B cell (primary cell): Measurements from ENCODE around the gene KCNC3. TPM values are rescaled to one million over a fixed set of nuclear protein-coding genes. Genes with fewer than 3 reads are reported as not detected.

Experiments used
- ATAC-seq: fragments of 200-7000 bp; cut with Tn5 transposase; one replicate; pipeline ENCODE4 v1.10.0; 2021; ENCODE audit warnings: low read depth, mild to moderate bottlenecking, moderate number of reproducible peaks, moderate library complexity
- CTCF ChIA-PET: fragments of 350-600 bp; sonication (Branson Sonifier 250); formaldehyde crosslinking; loops from one replicate; lab custom pipeline; 2021; ENCODE audit warnings: antibody characterized with exemption, inconsistent platforms; lab: Charles Lee
- POLR2A ChIA-PET: fragments of 350-600 bp; sonication (Branson Sonifier 250); formaldehyde crosslinking; loops from one replicate; lab custom pipeline; 2021; ENCODE audit warnings: antibody characterized with exemption; lab: Charles Lee
- DNase-seq: peaks from one replicate; pipeline ENCODE4 v3.0.0; 2013
- H2AFZ ChIP-seq: 2 replicates; pipeline ENCODE4 v1.6.1; 2012; ENCODE audit warnings: mild to moderate bottlenecking, low read depth, low read length; ENCODE audit not compliant: insufficient read depth, poor library complexity, severe bottlenecking
- H3K27ac ChIP-seq, 2 donors: 1 replicate in 1 of 2; 2 replicates in 1 of 2; pipeline ENCODE4 v1.5.1; 2012 to 2013; ENCODE audit warnings: low read length in 2 of 2, mild to moderate bottlenecking in 2 of 2, moderate library complexity in 1 of 2
- H3K27me3 ChIP-seq, 4 experiments: fragments of 200-600 bp in 1 of 4; sonication (generic) in 1 of 4; replicated peaks in 1 of 4; 1 replicate in 2 of 4; 2 replicates in 2 of 4; pipeline versions ENCODE4 v1.6.1 to v1.7.0; 2013 to 2016; ENCODE audit warnings: low read length in 3 of 4, mild to moderate bottlenecking in 2 of 4, mixed read lengths in 1 of 4, moderate library complexity in 1 of 4; ENCODE audit not compliant: insufficient read depth in 4 of 4, control insufficient read depth in 3 of 4; ENCODE audit errors: control extremely low read depth in 1 of 4
- H3K36me3 ChIP-seq, 2 experiments: replicated peaks in 1 of 2; 1 replicate in 1 of 2; 2 replicates in 1 of 2; pipeline versions ENCODE4 v1.6.1 to v1.7.1; 2013; ENCODE audit warnings: low read length in 1 of 2; ENCODE audit not compliant: insufficient read depth in 2 of 2, control insufficient read depth in 1 of 2; ENCODE audit errors: control extremely low read depth in 1 of 2, extremely low read depth in 1 of 2
- H3K4me1 ChIP-seq, 2 donors: fragments of 200-600 bp in 1 of 2; sonication (generic) in 1 of 2; 1 replicate in 1 of 2; 2 replicates in 1 of 2; pipeline versions ENCODE4 v1.5.1 to v1.6.1; 2013 to 2017; ENCODE audit warnings: low read length in 2 of 2; ENCODE audit not compliant: control insufficient read depth in 2 of 2, insufficient read depth in 2 of 2
- H3K4me2 ChIP-seq: replicated peaks from 2 replicates; pipeline ENCODE3; 2012; ENCODE audit warnings: mild to moderate bottlenecking, low read depth, low read length; ENCODE audit not compliant: poor library complexity, severe bottlenecking
- H3K4me3 ChIP-seq, 5 experiments: fragments of 200-600 bp in 1 of 5; sonication (generic) in 1 of 5; 1 replicate in 3 of 5; 2 replicates in 2 of 5; pipeline versions ENCODE4 v1.5.1 to v1.7.0; 2011 to 2016; ENCODE audit warnings: low read length in 4 of 5, mild to moderate bottlenecking in 4 of 5, low read depth in 2 of 5, control low read depth in 1 of 5, moderate library complexity in 1 of 5; ENCODE audit not compliant: insufficient read depth in 1 of 5; ENCODE audit errors: control extremely low read depth in 1 of 5, extremely low read depth in 1 of 5
- H3K79me2 ChIP-seq: fragments of 200-600 bp; sonication (generic); one replicate; pipeline ENCODE4 v1.6.0; 2016; ENCODE audit warnings: low read length; ENCODE audit not compliant: control insufficient read depth, insufficient read depth
- H3K9ac ChIP-seq: fragments of 200-600 bp; sonication (generic); 2 replicates; pipeline ENCODE4 v1.6.1; 2017; ENCODE audit warnings: mild to moderate bottlenecking, low read length, moderate library complexity
- H3K9me3 ChIP-seq, 3 donors: one replicate each; pipeline versions ENCODE4 v1.6.1 to v1.7.1; 2013; ENCODE audit warnings: low read length in 2 of 3; ENCODE audit not compliant: control insufficient read depth in 2 of 3, insufficient read depth in 1 of 3; ENCODE audit errors: control extremely low read depth in 1 of 3
- H4K20me1 ChIP-seq: 2 replicates; pipeline ENCODE4 v1.6.0; 2012; ENCODE audit warnings: mild to moderate bottlenecking, low read length; ENCODE audit not compliant: insufficient read depth, control insufficient read depth, poor library complexity, severe bottlenecking
- H3K27ac Mint-ChIP-seq: one replicate; pipeline ENCODE4 v1.8.0; 2021; ENCODE audit warnings: mixed read lengths
- H3K27me3 Mint-ChIP-seq: one replicate; pipeline ENCODE4 v1.8.0; 2021; ENCODE audit warnings: mixed read lengths
- H3K4me1 Mint-ChIP-seq: one replicate; pipeline ENCODE4 v1.8.0; 2021; ENCODE audit warnings: mixed read lengths
- H3K4me3 Mint-ChIP-seq: one replicate; pipeline ENCODE4 v1.8.0; 2021; ENCODE audit warnings: mixed read lengths
- H3K9me3 Mint-ChIP-seq: one replicate; pipeline ENCODE4 v1.8.0; 2022; ENCODE audit warnings: mixed read lengths; ENCODE audit not compliant: insufficient read depth
- CTCF ChIP-seq: fragments of 200-600 bp; IDR thresholded peaks from one replicate; pipeline ENCODE4 v1.8.0; 2022; ENCODE audit warnings: antibody characterized with exemption, mild to moderate bottlenecking
- EZH2 ChIP-seq: IDR thresholded peaks from 2 replicates; pipeline ENCODE4 v1.6.1; 2012; ENCODE audit warnings: borderline replicate concordance, low read depth, mild to moderate bottlenecking, moderate library complexity, low read length; ENCODE audit not compliant: insufficient read depth, poor library complexity, severe bottlenecking
- WGBS: methylation state at CpG from one replicate; pipeline ENCODE4 v1.1.5; 2013; ENCODE audit warnings: missing lambda C conversion rate; ENCODE audit not compliant: insufficient coverage; 5-methylcytosine and 5-hydroxymethylcytosine counted together
- intact Hi-C: fragments of 100-400 bp; cut with micrococcal nuclease; formaldehyde crosslinking; loops from one replicate; pipeline ENCODE4 v1.10.0; 2022
- polyA plus RNA-seq: library from polyadenylated mRNA; depleted of rRNA; stranded (reverse); fragments of >200 nt; gene quantifications from 2 replicates; pipeline ENCODE4 v1.2.3, GENCODE V29; 2012
- total RNA-seq, 2 donors: library from RNA; stranded (reverse); fragments of 120-200 nt in 1 of 2; gene quantifications; 1 replicate in 1 of 2; 2 replicates in 1 of 2; pipeline versions ENCODE4 v1.2.3 to v1.2.4, GENCODE V29; 2013 to 2022

Gene KCNC3
- total and polyA plus RNA-seq, 2 donors (not counting 1 experiment from before 2014, with no cell fraction given): 12.3 to 23.0 TPM

GRCh38 chr19:50333235-50333736, 4.1 kb upstream of the KCNC3 start:
- H3K4me3 Mint-ChIP-seq: peak overlapping the region; percentile 87
- intact Hi-C loops: loop anchor here (1.0 kb wide), 3 partner anchors 8 to 24 kb away; no protein-coding TSS in a partner anchor

More at GRCh38 chr19:50333235-50333736, 4.1 kb upstream of the KCNC3 start:
- H3K9me3 Mint-ChIP-seq: peaks cover 4% of the 10 kb centered on the region
- H3K4me2 ChIP-seq: peak overlapping the region; percentile 82
- peak overlapping the region; percentile 37 to 59 (median 50) for H3K4me3 ChIP-seq
- 1% methylated on average over 32 of the region's 34 CpGs for WGBS
- peak overlapping the region; percentile 94 for H3K27ac Mint-ChIP-seq
- TF ChIP-seq EZH2 (no peak), CTCF (peak; percentile 15)
- H3K4me1 Mint-ChIP-seq: peaks cover 85% of the 10 kb centered on the region
- H4K20me1 ChIP-seq: peaks cover 57% of the 10 kb centered on the region
- CTCF ChIA-PET: interaction anchor here (0.6 to 5.0 kb wide), 6 partner anchors 10 to 127 kb away, joined by 3 to 28 read pairs (median 4); partner anchors contain the start of gene NR1H2
- peak; percentile 50 for ATAC-seq
- POLR2A ChIA-PET: interaction anchor here (0.8 to 7.1 kb wide), 7 partner anchors 11 to 127 kb away, joined by 3 to 122 read pairs (median 5); partner anchors contain the start of gene SPIB
- peaks cover 58 to 91% of the 10 kb centered on the region in 2 donors for H3K4me1 ChIP-seq
- peak overlapping the region; percentile 69 for H2AFZ ChIP-seq
- H3K79me2 ChIP-seq: peaks cover 41% of the 10 kb centered on the region
- DNase-seq: peak; percentile 98
- peak overlapping the region; percentile 49 to 76 for H3K27ac ChIP-seq
- peaks cover 0 to 44% of the 10 kb centered on the region in 2 experiments for H3K36me3 ChIP-seq
- H3K27me3 Mint-ChIP-seq: no peaks in the 10 kb centered on the region
- no peaks in the 10 kb centered on the region for H3K27me3 ChIP-seq
- H3K9me3 ChIP-seq: peaks cover 0 to 36% (median 0%) of the 10 kb centered on the region in 3 donors
- H3K9ac ChIP-seq: peak overlapping the region; percentile 54
